ENCODE data around the gene PARVA. TPM values are rescaled to one million over a fixed set of nuclear protein-coding genes. Genes with fewer than 3 reads are reported as not detected.
"Not testable (repeated sequence)": the region's sequence is repeated elsewhere in the genome, so short reads cannot be mapped to it uniquely, and the experiment has no call there.

The PARVA gene
- total and polyA plus RNA-seq, 2 of the 8 experiments (the other 6 are each of a cell fraction or from before 2014, with no cell fraction given), result 3.1 to 13.5 TPM

- TF ChIP-seq SRF (IDR thresholded peaks at IDR 0.05; ENCODE audit: low read depth, low read length) (no peak), TBP (IDR thresholded peaks at IDR 0.05; ENCODE audit: low read depth, low read length) (no peak), TAF7 (optimal IDR thresholded peaks at IDR 0.05; ENCODE audit: borderline replicate concordance, low read depth, low read length) (no peak), MAFK (IDR thresholded peaks at IDR 0.05; ENCODE audit: low read depth, low read length) (no peak), CBX8 (IDR thresholded peaks at IDR 0.05; ENCODE audit: borderline replicate concordance, low read depth, low read length) (no peak)
Measured at GRCh38 chr11:12356944-12357655, 20.3 kb upstream of the PARVA start (continued).

- H3K27ac ChIP-seq (ENCODE audit: low read depth, low read length); H4K8ac ChIP-seq (ENCODE audit: extremely low read depth, insufficient read depth, low read length); H2AFZ ChIP-seq (ENCODE audit: low read length); FAIRE-seq; H4K5ac ChIP-seq (ENCODE audit: insufficient read length, low read depth, low read length); H3K9me3 ChIP-seq (ENCODE audit: insufficient read depth in 2 of 2, low read depth in 1 of 2, low read length in 1 of 2); H3K79me2 ChIP-seq (ENCODE audit: control insufficient read depth in 1 of 2, insufficient read depth in 2 of 2, low read length in 2 of 2); H4K91ac ChIP-seq (replicated peaks; ENCODE audit: insufficient read length, low read length); H3K56ac ChIP-seq (replicated peaks; ENCODE audit: insufficient read length, low read depth, low read length); H2BK20ac ChIP-seq (ENCODE audit: low read length); H4K20me1 ChIP-seq (replicated peaks in 1 of 2; ENCODE audit: control insufficient read depth in 1 of 2, insufficient read depth in 2 of 2, low read length in 2 of 2); H3K9ac ChIP-seq (replicated peaks in 1 of 4; ENCODE audit: extremely low read depth in 1 of 4, low read depth in 3 of 4, low read length in 3 of 4); H3K23ac ChIP-seq (ENCODE audit: insufficient read length); H2BK15ac ChIP-seq (ENCODE audit: low read length); H3K14ac ChIP-seq (ENCODE audit: insufficient read length); H3K4ac ChIP-seq (replicated peaks; ENCODE audit: insufficient read length, low read depth, low read length); H3K36me3 ChIP-seq (ENCODE audit: control insufficient read depth in 2 of 4, insufficient read depth in 4 of 4, low read length in 3 of 4); H3K79me1 ChIP-seq (ENCODE audit: low read depth, low read length); H2BK5ac ChIP-seq (ENCODE audit: low read depth, low read length); H3K27me3 ChIP-seq (replicated peaks in 1 of 4; ENCODE audit: control insufficient read depth in 3 of 4, extremely low read depth in 1 of 4, insufficient read depth in 3 of 4, low read length in 3 of 4); DNase-seq (ENCODE audit: low read depth in 1 of 2, low spot score in 2 of 2); H3K18ac ChIP-seq (ENCODE audit: extremely low read depth, low read length); H3K4me2 ChIP-seq (ENCODE audit: insufficient read depth in 1 of 2, low read depth in 2 of 2, low read length in 2 of 2); H2AK5ac ChIP-seq (ENCODE audit: low read depth, low read length); H3K4me3 ChIP-seq (ENCODE audit: extremely low read depth in 1 of 4, insufficient read depth in 2 of 4, low read depth in 3 of 4, low read length in 4 of 4); H2BK12ac ChIP-seq (ENCODE audit: low read depth, low read length); H3K4me1 ChIP-seq (replicated peaks in 1 of 4; ENCODE audit: control insufficient read depth in 3 of 4, insufficient read depth in 4 of 4, low read length in 3 of 4); H3K23me2 ChIP-seq (ENCODE audit: low read depth, low read length); H2BK120ac ChIP-seq (replicated peaks; ENCODE audit: low read depth, low read length): not testable (repeated sequence)
- POLR2A ChIA-PET (ENCODE audit: partially characterized antibody), result interaction anchor here (1.5 kb wide), 1 partner anchor 19 kb away, joined by 4 read pairs; the partner anchor contains the start of gene PARVA
- WGBS, 2 experiments (ENCODE audit: extremely low coverage in 1 of 2, insufficient coverage in 1 of 2, insufficient read length in 1 of 2, insufficient replicate concordance in 2 of 2, low coverage in 1 of 2, low lambda C conversion rate in 2 of 2, missing lambda C conversion rate in 1 of 2), result 96% methylated on average over 3 of the region's 3 CpGs; no CpG with 5 or more reads in 1 of the 2 experiments
- CTCF ChIA-PET (ENCODE audit: partially characterized antibody), result interaction anchor here (0.6 to 1.7 kb wide), 2 partner anchors 55 to 69 kb away, joined by 3 to 4 read pairs; no protein-coding TSS in a partner anchor
Measured at GRCh38 chr11:12357697-12358096, 19.7 kb upstream of the PARVA start.

Data from H1 (cell line).